ENCODE measurements around the gene CTNNA3. TPM values are rescaled to one million over a fixed set of nuclear protein-coding genes. Genes with fewer than 3 reads are reported as not detected.

The CTNNA3 gene
- total and polyA plus RNA-seq, 2 donors from 2014 or later, result 0.45 to 0.72 TPM

- TF ChIP-seq, protein P1, sequence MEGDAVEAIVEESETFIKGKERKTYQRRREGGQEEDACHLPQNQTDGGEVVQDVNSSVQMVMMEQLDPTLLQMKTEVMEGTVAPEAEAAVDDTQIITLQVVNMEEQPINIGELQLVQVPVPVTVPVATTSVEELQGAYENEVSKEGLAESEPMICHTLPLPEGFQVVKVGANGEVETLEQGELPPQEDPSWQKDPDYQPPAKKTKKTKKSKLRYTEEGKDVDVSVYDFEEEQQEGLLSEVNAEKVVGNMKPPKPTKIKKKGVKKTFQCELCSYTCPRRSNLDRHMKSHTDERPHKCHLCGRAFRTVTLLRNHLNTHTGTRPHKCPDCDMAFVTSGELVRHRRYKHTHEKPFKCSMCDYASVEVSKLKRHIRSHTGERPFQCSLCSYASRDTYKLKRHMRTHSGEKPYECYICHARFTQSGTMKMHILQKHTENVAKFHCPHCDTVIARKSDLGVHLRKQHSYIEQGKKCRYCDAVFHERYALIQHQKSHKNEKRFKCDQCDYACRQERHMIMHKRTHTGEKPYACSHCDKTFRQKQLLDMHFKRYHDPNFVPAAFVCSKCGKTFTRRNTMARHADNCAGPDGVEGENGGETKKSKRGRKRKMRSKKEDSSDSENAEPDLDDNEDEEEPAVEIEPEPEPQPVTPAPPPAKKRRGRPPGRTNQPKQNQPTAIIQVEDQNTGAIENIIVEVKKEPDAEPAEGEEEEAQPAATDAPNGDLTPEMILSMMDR (IDR thresholded peaks at IDR 0.05; ENCODE audit: borderline replicate concordance, extremely low read depth, insufficient read depth), result no peak
- Histone ChIP-seq H3K27ac (ENCODE audit: low read depth in 2 of 2, low read length in 2 of 2) (no peak overlapping the region), H3K4me1 (ENCODE audit: control insufficient read depth in 2 of 3, insufficient read depth in 2 of 3, low read depth in 1 of 3, low read length in 3 of 3) (no peaks in the 10 kb centered on the region), H3K36me3 (ENCODE audit: control insufficient read depth in 2 of 3, insufficient read depth in 3 of 3, low read length in 3 of 3) (no peaks in the 10 kb centered on the region), H3K27me3 (ENCODE audit: control insufficient read depth, insufficient read depth, low read length) (peaks cover 21% of the 10 kb centered on the region), H3K9ac (ENCODE audit: low read length in 3 of 3) (no peak overlapping the region), H3K9me3 (ENCODE audit: control insufficient read depth in 2 of 3, insufficient read depth in 1 of 3, low read length in 3 of 3) (no peaks in the 10 kb centered on the region), H3K4me3 (ENCODE audit: low read length in 3 of 3) (peak overlapping the region in 1 of 3 donors; percentile 4)
- DNase-seq (peak in 3 of 5 donors; percentile 44 to 48 (median 44)), FAIRE-seq (no peak)
- intact Hi-C loops (cut with DNase I), result no loop called here
Measured at GRCh38 chr10:66927971-66928770, 767.8 kb downstream of the CTNNA3 start.

GRCh38 chr10:66927251-66927935 is 768.6 kb downstream of the CTNNA3 start:
- Histone ChIP-seq H3K27ac (ENCODE audit: low read depth in 2 of 2, low read length in 2 of 2) (no peak overlapping the region), H3K9ac (ENCODE audit: low read length in 3 of 3) (no peak overlapping the region), H3K36me3 (ENCODE audit: control insufficient read depth in 2 of 3, insufficient read depth in 3 of 3, low read length in 3 of 3) (no peaks in the 10 kb centered on the region), H3K9me3 (ENCODE audit: control insufficient read depth in 2 of 3, insufficient read depth in 1 of 3, low read length in 3 of 3) (no peaks in the 10 kb centered on the region), H3K4me1 (ENCODE audit: control insufficient read depth in 2 of 3, insufficient read depth in 2 of 3, low read depth in 1 of 3, low read length in 3 of 3) (no peaks in the 10 kb centered on the region), H3K27me3 (ENCODE audit: control insufficient read depth, insufficient read depth, low read length) (peaks cover 21% of the 10 kb centered on the region), H3K4me3 (ENCODE audit: low read length in 3 of 3) (no peak overlapping the region)
- TF ChIP-seq, protein P1 (IDR thresholded peaks at IDR 0.05; ENCODE audit: borderline replicate concordance, extremely low read depth, insufficient read depth), result no peak
- DNase-seq (no peak), FAIRE-seq (no peak)
- intact Hi-C loops (cut with DNase I), result no loop called here

GRCh38 chr10:66926841-66927240 is 769.2 kb downstream of the CTNNA3 start:
- H3K9me3 ChIP-seq (ENCODE audit: control insufficient read depth in 2 of 3, insufficient read depth in 1 of 3, low read length in 3 of 3), result no peaks in the 10 kb centered on the region
- H3K27me3 ChIP-seq (ENCODE audit: control insufficient read depth, insufficient read depth, low read length), result peaks cover 21% of the 10 kb centered on the region
- H3K27ac ChIP-seq (ENCODE audit: low read depth in 2 of 2, low read length in 2 of 2), result no peak overlapping the region
- no peak overlapping the region for H3K9ac ChIP-seq (ENCODE audit: low read length in 3 of 3)
- TF ChIP-seq, protein P1 (IDR thresholded peaks at IDR 0.05; ENCODE audit: borderline replicate concordance, extremely low read depth, insufficient read depth), result no peak
- DNase-seq (no peak), FAIRE-seq (no peak)
- intact Hi-C loops (cut with DNase I), result no loop called here
- no peaks in the 10 kb centered on the region for H3K4me1 ChIP-seq (ENCODE audit: control insufficient read depth in 2 of 3, insufficient read depth in 2 of 3, low read depth in 1 of 3, low read length in 3 of 3)
- H3K36me3 ChIP-seq (ENCODE audit: control insufficient read depth in 2 of 3, insufficient read depth in 3 of 3, low read length in 3 of 3), result no peaks in the 10 kb centered on the region
- no peak overlapping the region for H3K4me3 ChIP-seq (ENCODE audit: low read length in 3 of 3)

All from kidney (tissue), 14 donors.